Activated naive CD4-positive, alpha-beta T cell treated with Interleukin-2 at 50 U/mL for 16 hours (primary cell): ENCODE data around the gene OR14I1.

Experiments used
- DNase-seq: peaks from one replicate; pipeline ENCODE4 v3.0.0-alpha.2; 2020

The OR14I1 gene

GRCh38 chr1:248702714-248703113, at the start of gene OR14I1:
TSS of gene OR14I1 (minus strand) at chr1:248702766.
- DNase-seq = no peak

GRCh38 chr1:248751635-248752034, 49.1 kb upstream of the OR14I1 start:
- no peak for DNase-seq

- no peak for DNase-seq
These were observed 48.6 kb upstream of the OR14I1 start for GRCh38 chr1:248751142-248751541.

- DNase-seq = no peak
These were observed 47.9 kb upstream of the OR14I1 start for GRCh38 chr1:248750496-248750895.

- no peak for DNase-seq
These were observed 45.6 kb upstream of the OR14I1 start for GRCh38 chr1:248748211-248748610.

- DNase-seq = no peak
These were observed 38.3 kb upstream of the OR14I1 start for GRCh38 chr1:248740876-248741275.

- no peak for DNase-seq
These were observed 37.1 kb upstream of the OR14I1 start for GRCh38 chr1:248739572-248740205.

- no peak for DNase-seq
These were observed 34.9 kb upstream of the OR14I1 start for GRCh38 chr1:248737457-248737856.

- no peak for DNase-seq
These were observed 34.4 kb upstream of the OR14I1 start for GRCh38 chr1:248736977-248737376.

GRCh38 chr1:248733566-248733965, 31.0 kb upstream of the OR14I1 start:
- DNase-seq = no peak

GRCh38 chr1:248730507-248731335, 28.2 kb upstream of the OR14I1 start:
- DNase-seq = no peak

GRCh38 chr1:248714248-248714647, 11.7 kb upstream of the OR14I1 start:
- no peak for DNase-seq

GRCh38 chr1:248710305-248710900, 7.8 kb upstream of the OR14I1 start:
- DNase-seq = no peak

- no peak for DNase-seq
These were observed 2.0 kb upstream of the OR14I1 start for GRCh38 chr1:248704606-248705005.

- DNase-seq = no peak
These were observed 1.1 kb upstream of the OR14I1 start for GRCh38 chr1:248703674-248704073.

- DNase-seq = no peak
These were observed 3.5 kb downstream of the OR14I1 start for GRCh38 chr1:248699099-248699498.

GRCh38 chr1:248697907-248698306, 4.7 kb downstream of the OR14I1 start:
- DNase-seq = no peak

- no peak for DNase-seq
These were observed 5.8 kb downstream of the OR14I1 start for GRCh38 chr1:248696774-248697173.

- DNase-seq = no peak
These were observed 6.3 kb downstream of the OR14I1 start for GRCh38 chr1:248696261-248696660.

- DNase-seq = no peak
These were observed 7.0 kb downstream of the OR14I1 start for GRCh38 chr1:248695451-248696132.

GRCh38 chr1:248691567-248692155, 10.9 kb downstream of the OR14I1 start:
- no peak for DNase-seq

- DNase-seq = no peak
These were observed 13.9 kb downstream of the OR14I1 start for GRCh38 chr1:248688527-248689298.
